Ishikawa (cell line): ENCODE data around the gene MAP3K21.

Experiments used
- CEBPB ChIP-seq: IDR thresholded peaks from 2 replicates; pipeline ENCODE4 v1.6.1; 2012
- EGR1 ChIP-seq: IDR thresholded peaks from 2 replicates; pipeline ENCODE4 v1.6.1; 2012
- EP300 ChIP-seq: IDR thresholded peaks from 2 replicates; pipeline ENCODE4 v1.6.1; 2012; ENCODE audit warnings: borderline replicate concordance
- FOXM1 ChIP-seq: IDR thresholded peaks from 2 replicates; pipeline ENCODE4 v1.6.1; 2012; ENCODE audit warnings: low read depth, borderline replicate concordance
- NFIC ChIP-seq: IDR thresholded peaks from 2 replicates; pipeline ENCODE4 v1.6.1; 2012
- RAD21 ChIP-seq: IDR thresholded peaks from 2 replicates; pipeline ENCODE4 v1.6.1; 2012; ENCODE audit warnings: low read depth
- TAF1 ChIP-seq: IDR thresholded peaks from 2 replicates; pipeline ENCODE4 v1.6.1; 2012; ENCODE audit warnings: low read depth, mild to moderate bottlenecking
- TCF12 ChIP-seq: IDR thresholded peaks from 2 replicates; pipeline ENCODE4 v1.6.1; 2012; ENCODE audit warnings: low read depth
- TEAD4 ChIP-seq: IDR thresholded peaks from 2 replicates; pipeline ENCODE4 v1.6.1; 2012
- YY1 ChIP-seq: IDR thresholded peaks from 2 replicates; pipeline ENCODE4 v1.6.1; 2012; ENCODE audit warnings: low read depth
- ZBTB7A ChIP-seq: IDR thresholded peaks from 2 replicates; pipeline ENCODE4 v1.6.1; 2012; ENCODE audit warnings: low read depth
- TF ChIP-seq, protein P1 (sequence below): IDR thresholded peaks from 2 replicates; pipeline ENCODE4 v1.6.1; 2012; ENCODE audit warnings: low read depth, mild to moderate bottlenecking
- TF ChIP-seq, protein P2 (sequence below): IDR thresholded peaks from 2 replicates; pipeline ENCODE4 v1.6.1; 2012

DNA sequence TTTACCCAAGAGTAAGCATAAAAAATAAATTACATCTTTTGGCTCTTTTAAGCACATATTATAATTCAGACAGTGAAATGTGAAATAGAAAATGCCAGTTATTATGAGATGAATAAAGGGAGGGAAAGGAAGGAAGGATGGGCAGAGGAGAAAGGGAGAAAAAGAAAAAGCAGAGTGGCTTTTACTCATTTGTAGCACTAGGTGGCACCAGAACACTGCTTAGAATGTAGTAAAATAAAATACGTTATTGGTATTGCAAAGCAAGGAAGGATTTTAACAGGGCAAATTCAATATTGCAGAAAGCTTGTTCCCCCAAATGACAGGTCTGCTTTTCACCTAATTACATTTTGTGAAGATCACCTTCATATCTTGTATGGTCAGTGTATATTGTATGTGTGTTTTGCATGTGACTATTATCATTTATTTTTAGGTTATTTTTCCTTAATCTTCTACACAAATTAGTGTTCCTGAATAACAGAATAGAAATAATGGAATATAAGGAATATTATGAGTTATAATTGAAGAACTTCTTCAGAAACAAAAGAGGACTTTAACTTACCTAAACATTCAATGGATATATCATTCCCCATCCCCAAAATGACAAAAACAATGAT lies 22.9 kb upstream of the MAP3K21 start:
- TF ChIP-seq EGR1, result no peak
- TF ChIP-seq YY1, result no peak
- TF ChIP-seq ZBTB7A, result no peak
- no peak for TF ChIP-seq TAF1
- TF ChIP-seq, protein P1, sequence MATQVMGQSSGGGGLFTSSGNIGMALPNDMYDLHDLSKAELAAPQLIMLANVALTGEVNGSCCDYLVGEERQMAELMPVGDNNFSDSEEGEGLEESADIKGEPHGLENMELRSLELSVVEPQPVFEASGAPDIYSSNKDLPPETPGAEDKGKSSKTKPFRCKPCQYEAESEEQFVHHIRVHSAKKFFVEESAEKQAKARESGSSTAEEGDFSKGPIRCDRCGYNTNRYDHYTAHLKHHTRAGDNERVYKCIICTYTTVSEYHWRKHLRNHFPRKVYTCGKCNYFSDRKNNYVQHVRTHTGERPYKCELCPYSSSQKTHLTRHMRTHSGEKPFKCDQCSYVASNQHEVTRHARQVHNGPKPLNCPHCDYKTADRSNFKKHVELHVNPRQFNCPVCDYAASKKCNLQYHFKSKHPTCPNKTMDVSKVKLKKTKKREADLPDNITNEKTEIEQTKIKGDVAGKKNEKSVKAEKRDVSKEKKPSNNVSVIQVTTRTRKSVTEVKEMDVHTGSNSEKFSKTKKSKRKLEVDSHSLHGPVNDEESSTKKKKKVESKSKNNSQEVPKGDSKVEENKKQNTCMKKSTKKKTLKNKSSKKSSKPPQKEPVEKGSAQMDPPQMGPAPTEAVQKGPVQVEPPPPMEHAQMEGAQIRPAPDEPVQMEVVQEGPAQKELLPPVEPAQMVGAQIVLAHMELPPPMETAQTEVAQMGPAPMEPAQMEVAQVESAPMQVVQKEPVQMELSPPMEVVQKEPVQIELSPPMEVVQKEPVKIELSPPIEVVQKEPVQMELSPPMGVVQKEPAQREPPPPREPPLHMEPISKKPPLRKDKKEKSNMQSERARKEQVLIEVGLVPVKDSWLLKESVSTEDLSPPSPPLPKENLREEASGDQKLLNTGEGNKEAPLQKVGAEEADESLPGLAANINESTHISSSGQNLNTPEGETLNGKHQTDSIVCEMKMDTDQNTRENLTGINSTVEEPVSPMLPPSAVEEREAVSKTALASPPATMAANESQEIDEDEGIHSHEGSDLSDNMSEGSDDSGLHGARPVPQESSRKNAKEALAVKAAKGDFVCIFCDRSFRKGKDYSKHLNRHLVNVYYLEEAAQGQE, result no peak
- TF ChIP-seq, protein P2, sequence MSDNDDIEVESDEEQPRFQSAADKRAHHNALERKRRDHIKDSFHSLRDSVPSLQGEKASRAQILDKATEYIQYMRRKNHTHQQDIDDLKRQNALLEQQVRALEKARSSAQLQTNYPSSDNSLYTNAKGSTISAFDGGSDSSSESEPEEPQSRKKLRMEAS, result no peak
- TF ChIP-seq CEBPB, result no peak
- no peak for TF ChIP-seq NFIC
- TF ChIP-seq RAD21, result peak; percentile 87
- no peak for TF ChIP-seq EP300
- TF ChIP-seq TCF12, result no peak
- no peak for TF ChIP-seq FOXM1
- TF ChIP-seq TEAD4, result no peak
